Body of pancreas (tissue), 4 donors: ENCODE measurements around the gene MAMSTR.

Source experiments
- POLR2A ChIP-seq, 3 donors: fragments of 450-650 bp; IDR thresholded peaks; one replicate each; pipeline ENCODE4 v1.6.1; 2016; ENCODE audit warnings: antibody characterized with exemption in 3 of 3, mild to moderate bottlenecking in 2 of 3
- TF ChIP-seq, protein P1 (sequence below), 7 experiments: fragments of 450-650 bp in 4 of 7; fragments of 200-600 bp in 3 of 7; sonication (generic) in 3 of 7; IDR thresholded peaks; one replicate each; pipeline ENCODE4 v1.5.1; 2016 to 2019; ENCODE audit warnings: antibody characterized with exemption in 7 of 7

DNA sequence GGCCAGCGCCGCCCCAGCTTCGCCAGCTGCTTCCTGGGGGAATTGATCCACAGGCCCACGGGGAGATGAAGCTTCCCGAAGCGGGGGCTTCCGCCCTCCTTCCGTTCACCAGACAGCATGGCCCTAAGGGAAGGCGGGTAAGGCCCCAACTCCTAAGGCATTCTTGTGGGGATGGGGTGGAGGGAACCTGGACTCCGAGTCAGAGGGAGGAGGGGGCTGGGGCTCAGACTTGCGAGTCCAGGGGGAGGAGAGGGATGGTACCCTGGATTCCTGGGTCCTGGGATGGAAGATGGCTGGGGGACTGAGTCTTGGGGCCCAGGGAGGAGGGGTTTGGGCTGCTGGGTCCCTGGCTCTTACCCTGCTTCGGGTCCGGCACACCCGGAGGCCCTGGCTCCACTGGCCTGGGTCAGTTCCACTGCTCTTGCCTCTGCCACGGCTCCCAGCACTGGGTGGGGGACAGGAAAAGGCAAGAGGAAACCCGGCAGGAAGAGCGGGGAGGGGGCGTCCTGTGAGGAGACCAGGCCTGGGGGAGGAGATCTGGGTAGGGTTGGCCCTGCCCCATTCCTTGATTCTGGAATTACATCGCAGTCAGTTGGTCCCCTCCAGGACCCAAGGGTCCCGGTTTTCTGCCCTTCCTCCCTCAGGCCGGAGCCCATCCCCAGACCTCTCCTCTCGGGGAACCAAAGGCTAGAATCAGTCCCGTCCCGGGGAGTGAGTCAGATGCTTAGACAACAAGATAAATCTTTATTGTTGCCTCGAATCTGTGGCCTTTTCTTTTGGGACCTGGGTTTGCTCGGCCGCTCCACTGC is 20.8 kb upstream of the MAMSTR start, which contains the start of gene RASIP1:
- TF ChIP-seq POLR2A (IDR thresholded peaks at IDR 0.05), result peak; percentile 34 to 38 (median 36)
- TF ChIP-seq, protein P1, sequence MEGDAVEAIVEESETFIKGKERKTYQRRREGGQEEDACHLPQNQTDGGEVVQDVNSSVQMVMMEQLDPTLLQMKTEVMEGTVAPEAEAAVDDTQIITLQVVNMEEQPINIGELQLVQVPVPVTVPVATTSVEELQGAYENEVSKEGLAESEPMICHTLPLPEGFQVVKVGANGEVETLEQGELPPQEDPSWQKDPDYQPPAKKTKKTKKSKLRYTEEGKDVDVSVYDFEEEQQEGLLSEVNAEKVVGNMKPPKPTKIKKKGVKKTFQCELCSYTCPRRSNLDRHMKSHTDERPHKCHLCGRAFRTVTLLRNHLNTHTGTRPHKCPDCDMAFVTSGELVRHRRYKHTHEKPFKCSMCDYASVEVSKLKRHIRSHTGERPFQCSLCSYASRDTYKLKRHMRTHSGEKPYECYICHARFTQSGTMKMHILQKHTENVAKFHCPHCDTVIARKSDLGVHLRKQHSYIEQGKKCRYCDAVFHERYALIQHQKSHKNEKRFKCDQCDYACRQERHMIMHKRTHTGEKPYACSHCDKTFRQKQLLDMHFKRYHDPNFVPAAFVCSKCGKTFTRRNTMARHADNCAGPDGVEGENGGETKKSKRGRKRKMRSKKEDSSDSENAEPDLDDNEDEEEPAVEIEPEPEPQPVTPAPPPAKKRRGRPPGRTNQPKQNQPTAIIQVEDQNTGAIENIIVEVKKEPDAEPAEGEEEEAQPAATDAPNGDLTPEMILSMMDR (IDR thresholded peaks at IDR 0.05), result no peak
